Measurements from ENCODE around the gene UNC5B.

Gene UNC5B
- long read RNA-seq, partial matches to known transcripts = 8 of 8 reads
- long read RNA-seq, other reads (novel, unspliced or antisense) = 0 of 8 reads

DNA sequence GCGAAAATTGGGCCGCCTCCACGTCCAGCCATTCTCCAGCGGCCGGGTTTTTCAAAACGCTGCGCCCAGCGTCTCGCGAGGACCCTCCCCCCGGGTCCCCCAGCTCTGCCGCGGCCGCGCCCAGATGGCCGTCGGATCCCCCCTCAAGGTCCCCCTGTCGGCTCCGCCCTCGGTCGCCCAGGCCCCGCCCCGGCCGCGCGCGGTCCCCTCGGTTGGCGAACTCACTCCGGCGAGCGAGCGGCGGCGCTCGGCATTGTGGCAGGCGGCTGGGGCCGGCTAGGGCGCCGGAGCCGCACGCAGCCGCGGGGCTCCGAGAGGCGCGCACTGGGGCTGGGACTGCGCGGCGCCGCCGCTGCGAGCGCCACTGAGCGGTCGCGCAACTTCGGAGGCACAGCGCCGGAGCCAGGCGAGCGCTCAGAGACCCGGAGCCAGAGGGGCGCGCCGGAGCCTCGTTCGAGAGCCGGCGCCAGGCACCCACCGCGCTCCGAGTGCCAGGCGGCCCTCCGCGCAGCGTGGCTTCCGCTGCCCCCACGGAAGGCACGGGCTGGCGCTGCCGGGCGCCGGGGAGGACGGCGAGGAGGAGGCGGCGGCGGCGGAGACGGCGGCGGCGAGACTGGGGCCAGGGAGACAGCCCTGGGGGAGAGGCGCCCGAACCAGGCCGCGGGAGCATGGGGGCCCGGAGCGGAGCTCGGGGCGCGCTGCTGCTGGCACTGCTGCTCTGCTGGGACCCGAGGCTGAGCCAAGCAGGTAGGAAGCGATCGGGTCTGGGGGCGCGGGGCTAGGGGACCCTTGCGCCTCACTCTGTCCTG lies at the start of gene UNC5B:
TSS of gene UNC5B (plus strand) at position 253 of the 809 bp plus-strand sequence. CDS start at position 669, 416 bp downstream.
- H3K4me3 ChIP-seq (replicated peaks; ENCODE audit: insufficient read depth, low read length) = peak within 1 kb of the TSS; percentile 26
- peak; percentile 44 to 85 for DNase-seq (ENCODE audit: low read depth in 1 of 2, low spot score in 1 of 2)
- H3K27ac ChIP-seq (replicated peaks) = no peak within 1 kb of the TSS
- peaks cover 23% of the 10 kb centered on the region for H3K27me3 ChIP-seq (ENCODE audit: insufficient read depth, poor library complexity, severe bottlenecking)
- TF ChIP-seq, protein P1, sequence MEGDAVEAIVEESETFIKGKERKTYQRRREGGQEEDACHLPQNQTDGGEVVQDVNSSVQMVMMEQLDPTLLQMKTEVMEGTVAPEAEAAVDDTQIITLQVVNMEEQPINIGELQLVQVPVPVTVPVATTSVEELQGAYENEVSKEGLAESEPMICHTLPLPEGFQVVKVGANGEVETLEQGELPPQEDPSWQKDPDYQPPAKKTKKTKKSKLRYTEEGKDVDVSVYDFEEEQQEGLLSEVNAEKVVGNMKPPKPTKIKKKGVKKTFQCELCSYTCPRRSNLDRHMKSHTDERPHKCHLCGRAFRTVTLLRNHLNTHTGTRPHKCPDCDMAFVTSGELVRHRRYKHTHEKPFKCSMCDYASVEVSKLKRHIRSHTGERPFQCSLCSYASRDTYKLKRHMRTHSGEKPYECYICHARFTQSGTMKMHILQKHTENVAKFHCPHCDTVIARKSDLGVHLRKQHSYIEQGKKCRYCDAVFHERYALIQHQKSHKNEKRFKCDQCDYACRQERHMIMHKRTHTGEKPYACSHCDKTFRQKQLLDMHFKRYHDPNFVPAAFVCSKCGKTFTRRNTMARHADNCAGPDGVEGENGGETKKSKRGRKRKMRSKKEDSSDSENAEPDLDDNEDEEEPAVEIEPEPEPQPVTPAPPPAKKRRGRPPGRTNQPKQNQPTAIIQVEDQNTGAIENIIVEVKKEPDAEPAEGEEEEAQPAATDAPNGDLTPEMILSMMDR (IDR thresholded peaks at IDR 0.05; ENCODE audit: insufficient read depth, low read length) = no peak
- TF ChIP-seq GABPA (IDR thresholded peaks at IDR 0.05; ENCODE audit: low read depth) (no peak), SPI1 (IDR thresholded peaks at IDR 0.05; ENCODE audit: borderline replicate concordance, low read depth) (no peak)

DNA sequence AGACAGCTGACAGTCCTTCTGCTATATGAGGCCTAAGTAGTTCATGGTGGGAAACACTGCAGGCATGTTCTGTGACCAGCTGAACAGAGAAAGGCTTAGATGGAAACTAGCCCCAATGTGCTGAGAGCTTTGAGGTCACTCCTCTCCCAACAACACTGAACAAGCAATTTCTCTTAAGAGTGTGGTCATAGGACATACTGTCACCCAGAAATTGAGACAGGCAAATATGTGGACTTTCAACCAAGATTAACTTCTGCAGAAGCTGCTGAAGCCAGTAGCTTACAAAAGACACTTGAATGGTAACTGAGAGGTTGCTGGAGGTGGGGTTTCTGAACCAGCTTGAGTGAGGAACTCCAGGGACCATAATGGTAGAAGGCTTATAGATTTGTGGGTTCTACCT lies 38.9 kb upstream of the UNC5B start:
- TF ChIP-seq GABPA (IDR thresholded peaks at IDR 0.05; ENCODE audit: low read depth) (no peak), SPI1 (IDR thresholded peaks at IDR 0.05; ENCODE audit: borderline replicate concordance, low read depth) (no peak), POLR2AphosphoS5 (IDR thresholded peaks at IDR 0.05; ENCODE audit: low read depth) (no peak)
- TF ChIP-seq, protein P2, sequence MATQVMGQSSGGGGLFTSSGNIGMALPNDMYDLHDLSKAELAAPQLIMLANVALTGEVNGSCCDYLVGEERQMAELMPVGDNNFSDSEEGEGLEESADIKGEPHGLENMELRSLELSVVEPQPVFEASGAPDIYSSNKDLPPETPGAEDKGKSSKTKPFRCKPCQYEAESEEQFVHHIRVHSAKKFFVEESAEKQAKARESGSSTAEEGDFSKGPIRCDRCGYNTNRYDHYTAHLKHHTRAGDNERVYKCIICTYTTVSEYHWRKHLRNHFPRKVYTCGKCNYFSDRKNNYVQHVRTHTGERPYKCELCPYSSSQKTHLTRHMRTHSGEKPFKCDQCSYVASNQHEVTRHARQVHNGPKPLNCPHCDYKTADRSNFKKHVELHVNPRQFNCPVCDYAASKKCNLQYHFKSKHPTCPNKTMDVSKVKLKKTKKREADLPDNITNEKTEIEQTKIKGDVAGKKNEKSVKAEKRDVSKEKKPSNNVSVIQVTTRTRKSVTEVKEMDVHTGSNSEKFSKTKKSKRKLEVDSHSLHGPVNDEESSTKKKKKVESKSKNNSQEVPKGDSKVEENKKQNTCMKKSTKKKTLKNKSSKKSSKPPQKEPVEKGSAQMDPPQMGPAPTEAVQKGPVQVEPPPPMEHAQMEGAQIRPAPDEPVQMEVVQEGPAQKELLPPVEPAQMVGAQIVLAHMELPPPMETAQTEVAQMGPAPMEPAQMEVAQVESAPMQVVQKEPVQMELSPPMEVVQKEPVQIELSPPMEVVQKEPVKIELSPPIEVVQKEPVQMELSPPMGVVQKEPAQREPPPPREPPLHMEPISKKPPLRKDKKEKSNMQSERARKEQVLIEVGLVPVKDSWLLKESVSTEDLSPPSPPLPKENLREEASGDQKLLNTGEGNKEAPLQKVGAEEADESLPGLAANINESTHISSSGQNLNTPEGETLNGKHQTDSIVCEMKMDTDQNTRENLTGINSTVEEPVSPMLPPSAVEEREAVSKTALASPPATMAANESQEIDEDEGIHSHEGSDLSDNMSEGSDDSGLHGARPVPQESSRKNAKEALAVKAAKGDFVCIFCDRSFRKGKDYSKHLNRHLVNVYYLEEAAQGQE (IDR thresholded peaks at IDR 0.05; ENCODE audit: insufficient replicate concordance, low read depth) = no peak
- TF ChIP-seq, protein P1 (IDR thresholded peaks at IDR 0.05; ENCODE audit: insufficient read depth, low read length) = no peak
- Histone ChIP-seq H3K4me3 (replicated peaks; ENCODE audit: insufficient read depth, low read length) (no peak overlapping the region), H3K27me3 (ENCODE audit: insufficient read depth, poor library complexity, severe bottlenecking) (peaks cover 7% of the 10 kb centered on the region), H3K27ac (replicated peaks) (no peak overlapping the region)
- DNase-seq (ENCODE audit: low read depth in 1 of 2, low spot score in 1 of 2) = no peak

DNA sequence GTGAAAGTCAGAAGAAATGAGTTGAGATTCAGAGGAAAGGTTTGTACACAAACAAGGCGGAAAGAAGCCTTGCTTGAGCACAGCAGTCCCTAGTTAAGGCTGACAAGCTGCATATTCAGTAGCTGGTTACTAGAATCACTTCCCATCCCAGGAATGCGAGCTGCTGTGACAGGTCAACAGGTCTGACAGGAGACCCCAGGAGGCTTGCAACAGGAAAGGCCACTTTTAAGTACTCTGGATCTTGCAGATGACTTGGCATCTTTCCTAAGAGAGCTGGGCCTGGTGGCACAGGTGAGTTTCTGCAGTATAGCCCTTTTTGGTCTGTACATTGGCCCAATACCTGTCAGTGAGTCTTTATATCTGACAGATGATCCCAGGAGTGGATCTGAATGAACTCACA lies 35.7 kb upstream of the UNC5B start:
- DNase-seq (ENCODE audit: low read depth in 1 of 2, low spot score in 1 of 2) = no peak
- Histone ChIP-seq H3K27me3 (ENCODE audit: insufficient read depth, poor library complexity, severe bottlenecking) (peaks cover 7% of the 10 kb centered on the region), H3K4me3 (replicated peaks; ENCODE audit: insufficient read depth, low read length) (no peak overlapping the region), H3K27ac (replicated peaks) (no peak overlapping the region)
- TF ChIP-seq, protein P2 (IDR thresholded peaks at IDR 0.05; ENCODE audit: insufficient replicate concordance, low read depth) = no peak
- no peak for TF ChIP-seq GABPA (IDR thresholded peaks at IDR 0.05; ENCODE audit: low read depth)
- TF ChIP-seq POLR2AphosphoS5 (IDR thresholded peaks at IDR 0.05; ENCODE audit: low read depth) = no peak
- TF ChIP-seq, protein P1 (IDR thresholded peaks at IDR 0.05; ENCODE audit: insufficient read depth, low read length) = no peak
- TF ChIP-seq SPI1 (IDR thresholded peaks at IDR 0.05; ENCODE audit: borderline replicate concordance, low read depth) = no peak
